SH-SY5Y (cell line): ENCODE results near the gene ULK4.

Source experiments
- GATA2 ChIP-seq: IDR thresholded peaks from 2 replicates; pipeline ENCODE4 v1.6.1; 2011; ENCODE audit warnings: mild to moderate bottlenecking, low read depth, low read length
- GATA3 ChIP-seq: IDR thresholded peaks from 2 replicates; pipeline ENCODE4 v1.6.1; 2011; ENCODE audit warnings: low read depth, mild to moderate bottlenecking, low read length, moderate library complexity

Gene ULK4

GRCh38 chr3:41356775-41357174 is 605.1 kb downstream of the ULK4 start:
- no peak for TF ChIP-seq GATA2

- TF ChIP-seq GATA3 = no peak
- no peak for TF ChIP-seq GATA2
Observed at GRCh38 chr3:41352510-41352909, 609.4 kb downstream of the ULK4 start.

GRCh38 chr3:41350441-41350840 is 611.5 kb downstream of the ULK4 start:
- TF ChIP-seq GATA3 (no peak), GATA2 (no peak)

GRCh38 chr3:41348401-41348800 is 613.5 kb downstream of the ULK4 start:
- no peak for TF ChIP-seq GATA2
- no peak for TF ChIP-seq GATA3

DNA sequence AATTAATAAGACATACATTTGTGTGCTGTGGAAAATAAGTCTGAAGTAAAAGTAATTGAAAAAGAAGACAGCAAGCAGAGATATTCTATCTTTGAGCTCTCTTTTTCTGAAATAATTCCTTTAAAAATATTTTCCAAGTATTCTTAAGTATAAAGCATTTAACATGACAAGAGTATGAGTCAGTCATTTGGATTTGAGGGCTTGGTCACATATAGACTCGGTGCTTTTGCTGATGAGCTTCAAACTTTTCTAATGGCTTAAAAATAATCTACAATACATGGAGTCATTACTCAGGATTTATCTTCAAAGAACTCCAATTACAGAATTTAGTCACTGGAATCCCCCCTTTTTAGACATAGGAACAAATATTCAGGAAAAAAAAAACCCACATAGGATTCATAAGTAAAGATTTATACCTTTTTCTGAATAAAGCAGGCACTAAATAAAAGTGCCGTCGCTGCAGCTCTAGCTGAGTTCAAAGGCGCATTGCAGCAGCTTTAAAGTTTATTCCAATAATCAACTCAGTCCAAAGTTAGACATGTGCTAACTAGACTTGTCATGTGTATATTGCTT is 615.1 kb downstream of the ULK4 start:
- TF ChIP-seq GATA3 = no peak
- no peak for TF ChIP-seq GATA2

DNA sequence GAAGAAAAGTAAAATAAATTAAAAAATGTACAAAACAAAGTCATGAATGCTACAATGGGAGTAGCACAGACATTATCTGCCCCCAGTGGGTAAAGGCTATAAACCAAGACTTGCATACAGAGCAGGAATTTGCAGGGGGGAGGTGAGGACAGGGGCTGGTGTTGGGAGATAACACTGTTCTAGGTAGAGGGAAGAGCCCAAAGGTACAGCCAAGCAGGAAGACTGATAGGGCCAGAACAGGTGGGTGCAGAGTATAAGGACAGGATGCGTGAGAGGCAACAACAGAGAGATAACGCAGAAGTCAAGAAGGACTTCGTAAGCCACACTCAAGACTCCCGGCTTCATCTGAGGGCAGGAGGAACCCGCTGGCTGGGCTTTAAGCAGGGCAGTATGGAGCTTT is 616.1 kb downstream of the ULK4 start:
- TF ChIP-seq GATA2 (no peak), GATA3 (no peak)

GRCh38 chr3:41339758-41340157 is 622.1 kb downstream of the ULK4 start:
- TF ChIP-seq GATA3 (no peak), GATA2 (no peak)

GRCh38 chr3:41338276-41338675 is 623.6 kb downstream of the ULK4 start:
- TF ChIP-seq GATA3 (no peak), GATA2 (no peak)

DNA sequence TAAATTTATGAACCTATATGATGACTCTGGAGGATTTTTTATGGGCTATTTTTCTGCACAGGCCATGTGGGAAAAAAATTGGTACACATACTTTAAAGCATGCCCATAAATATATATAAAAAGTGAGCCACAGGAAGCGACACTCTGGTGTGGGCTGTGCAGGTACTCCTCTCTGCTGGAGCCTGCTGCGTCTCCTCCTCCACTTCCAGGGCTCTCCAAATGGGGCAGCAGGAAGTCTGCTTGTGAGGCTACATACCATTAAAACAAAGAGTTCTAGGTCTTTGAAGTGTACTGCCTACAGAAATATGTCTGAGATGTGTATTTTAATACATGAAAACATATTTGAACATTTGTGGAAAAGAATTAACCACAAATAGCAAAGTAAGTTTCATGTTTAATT is 627.5 kb downstream of the ULK4 start:
- no peak for TF ChIP-seq GATA2
- TF ChIP-seq GATA3 = no peak

DNA sequence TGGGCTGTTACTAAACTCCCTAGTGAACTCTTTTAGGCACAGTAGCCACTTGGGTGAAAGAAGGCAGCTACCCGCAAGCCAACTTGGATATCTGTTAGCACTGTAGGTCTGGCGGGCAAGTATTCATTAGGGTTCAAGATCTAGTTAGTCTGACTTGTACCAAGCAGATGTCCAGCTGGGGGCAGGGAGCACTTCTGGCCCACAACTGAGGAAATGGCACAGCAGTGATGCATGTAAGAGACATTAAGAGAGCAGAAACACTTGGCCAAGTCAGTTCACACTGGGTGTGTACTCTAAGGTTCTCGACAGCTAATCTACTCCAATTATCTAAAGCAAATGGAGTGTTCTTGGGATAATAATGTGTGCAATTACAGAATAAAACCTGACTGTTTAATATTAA is 630.9 kb downstream of the ULK4 start:
- no peak for TF ChIP-seq GATA3
- no peak for TF ChIP-seq GATA2

GRCh38 chr3:41330465-41330864 is 631.4 kb downstream of the ULK4 start:
- TF ChIP-seq GATA3 = no peak
- TF ChIP-seq GATA2 = no peak

- TF ChIP-seq GATA3 (no peak), GATA2 (no peak)
Observed at GRCh38 chr3:41329881-41330280, 632.0 kb downstream of the ULK4 start.

- TF ChIP-seq GATA2 (no peak), GATA3 (no peak)
Observed at GRCh38 chr3:41328926-41329325, 633.0 kb downstream of the ULK4 start.

- TF ChIP-seq GATA3 (no peak), GATA2 (no peak)
Observed at GRCh38 chr3:41327718-41328117, 634.2 kb downstream of the ULK4 start.

- TF ChIP-seq GATA3 = no peak
- no peak for TF ChIP-seq GATA2
Observed at GRCh38 chr3:41324156-41324475, 637.8 kb downstream of the ULK4 start.

- no peak for TF ChIP-seq GATA2
- no peak for TF ChIP-seq GATA3
Observed at GRCh38 chr3:41323467-41324155, 638.3 kb downstream of the ULK4 start.

GRCh38 chr3:41321642-41321980 is 640.3 kb downstream of the ULK4 start:
- TF ChIP-seq GATA2 = no peak
- no peak for TF ChIP-seq GATA3
